ENCODE measurements around the gene OR2A12.
"Not testable (repeated sequence)": the region's sequence is repeated elsewhere in the genome, so short reads cannot be mapped to it uniquely, and the experiment has no call there.

OR2A12 gene

GRCh38 chr7:144118341-144118740 is 32.3 kb downstream of the OR2A12 start:
- H3K9me3 ChIP-seq (ENCODE audit: severe bottlenecking) = no peaks in the 10 kb centered on the region
- no peaks in the 10 kb centered on the region for H3K36me3 ChIP-seq
- TF ChIP-seq CTCF (IDR thresholded peaks at IDR 0.05; ENCODE audit: low read depth, low read length) = no peak
- H3K4me3 ChIP-seq (ENCODE audit: low read depth, low read length) = no peak overlapping the region
- H3K27me3 ChIP-seq (ENCODE audit: insufficient read depth, low read depth, severe bottlenecking) = no peaks in the 10 kb centered on the region
- DNase-seq = no peak
- H3K27ac ChIP-seq = no peak overlapping the region

- H3K27me3 ChIP-seq (ENCODE audit: insufficient read depth, low read depth, severe bottlenecking) = no peaks in the 10 kb centered on the region
- TF ChIP-seq CTCF (IDR thresholded peaks at IDR 0.05; ENCODE audit: low read depth, low read length) = no peak
- no peaks in the 10 kb centered on the region for H3K9me3 ChIP-seq (ENCODE audit: severe bottlenecking)
- H3K27ac ChIP-seq = no peak within 1 kb of the TSS
- no peak for DNase-seq
- H3K4me3 ChIP-seq (ENCODE audit: low read depth, low read length) = no peak within 1 kb of the TSS
- no peaks in the 10 kb centered on the region for H3K36me3 ChIP-seq
Observed at GRCh38 chr7:144122876-144123275, 36.8 kb downstream of the OR2A12 start, which contains the start of gene OR2A14. Gene OR2A14, plus strand, starts transcription at chr7:144123176. Its CDS starts 5,937 bp downstream, at chr7:144129113.

GRCh38 chr7:144127714-144128334 is 41.7 kb downstream of the OR2A12 start:
- Histone ChIP-seq H3K27me3 (ENCODE audit: insufficient read depth, low read depth, severe bottlenecking) (no peaks in the 10 kb centered on the region), H3K9me3 (ENCODE audit: severe bottlenecking) (no peaks in the 10 kb centered on the region), H3K27ac (no peak overlapping the region), H3K36me3 (no peaks in the 10 kb centered on the region), H3K4me3 (ENCODE audit: low read depth, low read length) (no peak overlapping the region)
- peak; percentile 94 for DNase-seq
- TF ChIP-seq CTCF (IDR thresholded peaks at IDR 0.05; ENCODE audit: low read depth, low read length) = peak; percentile 88

GRCh38 chr7:144129601-144130000 is 43.5 kb downstream of the OR2A12 start:
- DNase-seq; H3K27ac ChIP-seq; H3K9me3 ChIP-seq (ENCODE audit: severe bottlenecking); H3K27me3 ChIP-seq (ENCODE audit: insufficient read depth, low read depth, severe bottlenecking); H3K36me3 ChIP-seq; H3K4me3 ChIP-seq (ENCODE audit: low read depth, low read length): not testable (repeated sequence)

GRCh38 chr7:144130730-144131129 is 44.7 kb downstream of the OR2A12 start:
- Histone ChIP-seq H3K27ac (no peak overlapping the region), H3K27me3 (ENCODE audit: insufficient read depth, low read depth, severe bottlenecking) (no peaks in the 10 kb centered on the region), H3K36me3 (no peaks in the 10 kb centered on the region), H3K9me3 (ENCODE audit: severe bottlenecking) (no peaks in the 10 kb centered on the region), H3K4me3 (ENCODE audit: low read depth, low read length) (no peak overlapping the region)
- no peak for TF ChIP-seq CTCF (IDR thresholded peaks at IDR 0.05; ENCODE audit: low read depth, low read length)
- no peak for DNase-seq

- no peak for DNase-seq
- no peaks in the 10 kb centered on the region for H3K9me3 ChIP-seq (ENCODE audit: severe bottlenecking)
- no peaks in the 10 kb centered on the region for H3K36me3 ChIP-seq
- no peak overlapping the region for H3K4me3 ChIP-seq (ENCODE audit: low read depth, low read length)
- H3K27ac ChIP-seq = no peak overlapping the region
- no peak for TF ChIP-seq CTCF (IDR thresholded peaks at IDR 0.05; ENCODE audit: low read depth, low read length)
- no peaks in the 10 kb centered on the region for H3K27me3 ChIP-seq (ENCODE audit: insufficient read depth, low read depth, severe bottlenecking)
Observed at GRCh38 chr7:144132262-144132661, 46.2 kb downstream of the OR2A12 start.
